NCI-H446 (cell line): ENCODE measurements around the gene SNRPD2.

Experiments
- DNase-seq, 2 experiments: peaks; one replicate each; lab custom pipeline; 2025; lab: John Stamatoyannopoulos, UW

SNRPD2 gene

GRCh38 chr19:45657520-45658167 lies 34.1 kb downstream of the SNRPD2 start:
- no peak for DNase-seq

DNA sequence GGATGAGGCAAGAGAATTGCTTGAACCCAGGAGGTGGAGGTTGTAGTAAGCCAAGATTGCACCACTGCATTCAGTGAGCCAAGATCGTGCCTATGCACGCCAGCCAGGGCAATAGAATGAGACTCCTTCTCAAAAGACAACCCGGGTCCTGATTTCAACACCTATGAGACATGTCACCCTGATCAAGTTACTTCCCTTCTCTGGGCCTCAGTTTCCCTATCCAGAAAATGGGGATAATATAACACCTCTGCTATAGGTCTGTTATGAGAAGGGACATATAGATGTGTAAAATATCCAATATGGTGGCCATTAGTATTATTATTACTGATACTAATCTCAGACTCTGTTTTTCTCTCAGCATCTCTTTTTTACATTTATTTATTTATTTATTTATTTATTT lies 36.7 kb downstream of the SNRPD2 start:
- no peak for DNase-seq

DNA sequence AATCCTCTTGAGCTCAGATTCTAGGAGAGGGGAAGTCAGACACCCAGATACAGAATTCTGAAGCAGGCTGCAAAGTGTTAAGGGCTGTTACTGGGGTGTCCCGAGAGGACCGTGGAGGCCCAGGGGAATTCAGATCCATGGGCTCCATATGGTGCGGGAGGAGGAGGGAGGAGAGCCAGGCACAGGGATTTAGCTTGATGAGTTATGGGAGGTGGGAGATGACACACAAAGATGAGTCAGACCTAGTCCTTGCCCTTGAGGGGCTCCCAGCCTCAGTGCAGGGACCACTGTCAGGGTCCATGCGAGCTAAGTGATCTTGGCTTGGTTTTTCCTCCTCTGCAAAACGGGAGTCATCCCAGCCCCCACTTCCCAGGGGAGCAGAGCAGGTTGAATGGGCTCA lies 38.1 kb downstream of the SNRPD2 start:
- no peak for DNase-seq

GRCh38 chr19:45650722-45651121 lies 41.0 kb downstream of the SNRPD2 start:
- no peak for DNase-seq

DNA sequence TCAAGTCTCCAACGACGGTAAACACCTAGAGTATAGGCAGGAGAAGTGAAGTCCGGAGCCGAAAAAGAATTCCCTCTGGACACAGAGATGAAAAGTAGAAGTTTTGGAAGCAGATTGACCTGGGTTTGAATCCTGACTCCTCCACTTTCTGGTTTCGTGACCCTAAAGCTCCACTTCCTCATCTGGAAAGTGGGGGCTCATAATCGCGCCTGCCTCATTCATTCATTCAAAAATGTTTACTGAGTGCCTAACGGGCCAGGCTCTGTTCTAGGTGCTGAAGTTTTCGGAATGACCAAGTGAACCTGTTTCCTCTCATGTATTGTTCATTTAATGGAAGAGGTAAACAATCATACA lies 45.4 kb downstream of the SNRPD2 start:
- DNase-seq = no peak

- peak; percentile 97 for DNase-seq
Measured at GRCh38 chr19:45645631-45646344, 46.0 kb downstream of the SNRPD2 start.

DNA sequence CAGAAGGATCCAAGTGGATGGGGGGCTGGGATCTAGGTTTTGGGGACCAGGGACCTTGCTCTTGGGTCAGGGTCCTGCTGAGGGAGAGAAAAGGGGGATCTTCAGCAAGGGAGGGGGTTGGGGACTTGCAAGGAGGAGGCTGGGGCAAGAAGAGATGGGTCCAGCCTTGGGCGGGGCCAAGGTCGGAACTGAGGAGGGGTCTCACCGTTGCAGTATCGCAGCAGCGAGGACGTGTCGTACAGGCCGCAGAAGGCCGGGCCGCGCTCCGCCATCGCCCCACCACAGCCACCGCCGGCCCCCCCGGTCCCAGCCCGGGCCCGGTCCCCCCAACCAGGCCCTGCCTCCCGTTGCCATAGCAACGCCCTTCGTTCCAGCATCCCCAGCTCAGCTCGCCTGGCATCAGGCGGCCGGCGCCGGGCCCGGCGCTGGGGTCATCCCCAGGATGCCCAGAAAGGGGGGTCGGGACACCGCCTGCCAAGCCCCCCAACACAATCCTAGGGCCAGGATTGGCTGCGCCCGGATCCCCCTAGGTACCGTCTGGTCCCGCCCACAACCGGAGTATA lies 46.6 kb downstream of the SNRPD2 start:
- no peak for DNase-seq

- DNase-seq = no peak
Measured at GRCh38 chr19:45643927-45644771, 47.6 kb downstream of the SNRPD2 start.

- DNase-seq = peak; percentile 62 to 88
Measured at GRCh38 chr19:45643024-45643926, 48.5 kb downstream of the SNRPD2 start.

- no peak for DNase-seq
Measured at GRCh38 chr19:45641274-45642105, 50.3 kb downstream of the SNRPD2 start.

DNA sequence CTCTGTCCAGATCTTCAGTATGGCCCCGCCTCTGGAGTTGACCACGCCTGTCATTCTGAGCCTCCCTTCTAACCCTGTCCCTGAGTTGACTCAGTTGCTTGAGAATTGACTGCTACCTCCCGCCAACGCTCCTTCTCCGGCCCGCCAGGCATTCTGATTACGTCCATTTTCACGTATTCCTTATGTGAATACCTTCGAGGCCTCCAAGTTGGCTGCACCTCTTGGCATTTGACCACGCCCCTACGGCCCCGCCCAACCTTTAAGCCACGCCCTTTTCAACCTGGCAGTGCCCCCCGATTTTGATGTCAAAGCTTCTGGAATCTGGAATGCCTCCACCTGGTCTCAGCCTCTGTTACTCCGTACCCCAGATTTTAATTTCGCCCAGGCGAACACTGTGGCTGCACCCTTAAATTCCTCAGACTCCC lies 50.9 kb downstream of the SNRPD2 start:
- DNase-seq = no peak

- DNase-seq = peak; percentile 27 to 68
Measured at GRCh38 chr19:45638930-45639729, 52.6 kb downstream of the SNRPD2 start, which contains the start of gene EML2. EML2 (minus strand) TSS chr19:45639397; CDS start chr19:45639376, 21 bp downstream.

DNA sequence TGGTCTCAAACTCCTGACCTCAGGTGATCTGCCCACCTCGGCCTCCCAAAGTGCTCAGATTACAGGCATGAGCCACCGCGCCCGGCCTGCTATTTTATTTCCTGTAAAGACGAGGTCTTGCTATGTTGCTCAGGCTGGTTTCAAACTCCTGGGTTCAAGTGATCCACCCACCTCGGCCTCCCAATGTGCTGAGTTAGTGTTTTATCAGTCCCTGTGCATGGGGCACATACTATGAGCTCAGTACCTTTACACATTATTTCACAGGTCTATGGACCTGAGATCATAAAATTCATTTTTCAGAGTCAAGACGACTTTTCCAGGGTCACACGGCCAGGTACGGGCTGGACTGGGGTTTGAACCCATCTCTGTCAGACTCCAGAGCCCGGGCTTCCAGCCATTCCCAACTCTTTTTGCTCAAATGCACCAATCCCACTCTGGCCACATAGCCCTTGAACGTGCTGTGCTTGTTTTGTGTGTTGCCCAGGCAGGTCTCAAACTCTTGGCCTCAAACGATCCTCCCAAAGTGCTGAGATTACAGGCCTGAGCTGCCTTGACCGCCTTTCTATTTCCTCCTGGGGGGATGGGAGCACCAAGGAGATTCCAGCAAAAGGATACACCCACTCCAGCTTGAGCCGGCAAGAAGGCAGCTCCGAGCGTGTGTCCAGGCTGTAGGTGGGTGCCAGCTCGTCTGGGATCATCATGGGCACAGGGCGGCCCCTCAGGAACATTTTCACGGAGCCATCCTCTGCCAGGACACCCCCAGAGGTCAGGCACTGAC lies 53.7 kb downstream of the SNRPD2 start:
- no peak for DNase-seq
